Measurements from ENCODE around the gene RUSF1.

RUSF1 gene

GRCh38 chr16:31513884-31514283, 5.7 kb upstream of the RUSF1 start:
- TF ChIP-seq SIN3A (IDR thresholded peaks at IDR 0.05; ENCODE audit: borderline replicate concordance, insufficient read depth, low read length) (no peak), TAF1 (IDR thresholded peaks at IDR 0.05; ENCODE audit: borderline replicate concordance, insufficient read depth, low read length) (no peak), FOXP2 (optimal IDR thresholded peaks at IDR 0.05; ENCODE audit: borderline replicate concordance, extremely low read depth, extremely low read length, insufficient read depth) (no peak), POLR2AphosphoS5 (IDR thresholded peaks at IDR 0.05; ENCODE audit: low read depth, low read length) (no peak), REST (IDR thresholded peaks at IDR 0.05; ENCODE audit: insufficient read depth in 1 of 2, low read depth in 2 of 2, low read length in 2 of 2) (no peak)

GRCh38 chr16:31513126-31513525, 4.9 kb upstream of the RUSF1 start:
- TF ChIP-seq TAF1 (IDR thresholded peaks at IDR 0.05; ENCODE audit: borderline replicate concordance, insufficient read depth, low read length), result no peak
- TF ChIP-seq REST (IDR thresholded peaks at IDR 0.05; ENCODE audit: insufficient read depth in 1 of 2, low read depth in 2 of 2, low read length in 2 of 2), result no peak
- no peak for TF ChIP-seq SIN3A (IDR thresholded peaks at IDR 0.05; ENCODE audit: borderline replicate concordance, insufficient read depth, low read length)

GRCh38 chr16:31508706-31509195, 560 bp upstream of the RUSF1 start:
- TF ChIP-seq TAF1 (IDR thresholded peaks at IDR 0.05; ENCODE audit: borderline replicate concordance, insufficient read depth, low read length) (no peak), REST (IDR thresholded peaks at IDR 0.05; ENCODE audit: insufficient read depth in 1 of 2, low read depth in 2 of 2, low read length in 2 of 2) (no peak), SIN3A (IDR thresholded peaks at IDR 0.05; ENCODE audit: borderline replicate concordance, insufficient read depth, low read length) (no peak), FOXP2 (optimal IDR thresholded peaks at IDR 0.05; ENCODE audit: borderline replicate concordance, extremely low read depth, extremely low read length, insufficient read depth) (no peak), POLR2AphosphoS5 (IDR thresholded peaks at IDR 0.05; ENCODE audit: low read depth, low read length) (no peak)

- TF ChIP-seq FOXP2 (optimal IDR thresholded peaks at IDR 0.05; ENCODE audit: borderline replicate concordance, extremely low read depth, extremely low read length, insufficient read depth) (no peak), REST (IDR thresholded peaks at IDR 0.05; ENCODE audit: insufficient read depth in 1 of 2, low read depth in 2 of 2, low read length in 2 of 2) (no peak), TAF1 (IDR thresholded peaks at IDR 0.05; ENCODE audit: borderline replicate concordance, insufficient read depth, low read length) (no peak), POLR2AphosphoS5 (IDR thresholded peaks at IDR 0.05; ENCODE audit: low read depth, low read length) (no peak), SIN3A (IDR thresholded peaks at IDR 0.05; ENCODE audit: borderline replicate concordance, insufficient read depth, low read length) (no peak)
Measured at GRCh38 chr16:31507617-31507928, 618 bp downstream of the RUSF1 start.

GRCh38 chr16:31505483-31505882, 2.7 kb downstream of the RUSF1 start:
- TF ChIP-seq TAF1 (IDR thresholded peaks at IDR 0.05; ENCODE audit: borderline replicate concordance, insufficient read depth, low read length) (no peak), FOXP2 (optimal IDR thresholded peaks at IDR 0.05; ENCODE audit: borderline replicate concordance, extremely low read depth, extremely low read length, insufficient read depth) (no peak), POLR2AphosphoS5 (IDR thresholded peaks at IDR 0.05; ENCODE audit: low read depth, low read length) (no peak), REST (IDR thresholded peaks at IDR 0.05; ENCODE audit: insufficient read depth in 1 of 2, low read depth in 2 of 2, low read length in 2 of 2) (no peak), SIN3A (IDR thresholded peaks at IDR 0.05; ENCODE audit: borderline replicate concordance, insufficient read depth, low read length) (no peak)
